ENCODE results near the gene PPP1R9B.

DNA sequence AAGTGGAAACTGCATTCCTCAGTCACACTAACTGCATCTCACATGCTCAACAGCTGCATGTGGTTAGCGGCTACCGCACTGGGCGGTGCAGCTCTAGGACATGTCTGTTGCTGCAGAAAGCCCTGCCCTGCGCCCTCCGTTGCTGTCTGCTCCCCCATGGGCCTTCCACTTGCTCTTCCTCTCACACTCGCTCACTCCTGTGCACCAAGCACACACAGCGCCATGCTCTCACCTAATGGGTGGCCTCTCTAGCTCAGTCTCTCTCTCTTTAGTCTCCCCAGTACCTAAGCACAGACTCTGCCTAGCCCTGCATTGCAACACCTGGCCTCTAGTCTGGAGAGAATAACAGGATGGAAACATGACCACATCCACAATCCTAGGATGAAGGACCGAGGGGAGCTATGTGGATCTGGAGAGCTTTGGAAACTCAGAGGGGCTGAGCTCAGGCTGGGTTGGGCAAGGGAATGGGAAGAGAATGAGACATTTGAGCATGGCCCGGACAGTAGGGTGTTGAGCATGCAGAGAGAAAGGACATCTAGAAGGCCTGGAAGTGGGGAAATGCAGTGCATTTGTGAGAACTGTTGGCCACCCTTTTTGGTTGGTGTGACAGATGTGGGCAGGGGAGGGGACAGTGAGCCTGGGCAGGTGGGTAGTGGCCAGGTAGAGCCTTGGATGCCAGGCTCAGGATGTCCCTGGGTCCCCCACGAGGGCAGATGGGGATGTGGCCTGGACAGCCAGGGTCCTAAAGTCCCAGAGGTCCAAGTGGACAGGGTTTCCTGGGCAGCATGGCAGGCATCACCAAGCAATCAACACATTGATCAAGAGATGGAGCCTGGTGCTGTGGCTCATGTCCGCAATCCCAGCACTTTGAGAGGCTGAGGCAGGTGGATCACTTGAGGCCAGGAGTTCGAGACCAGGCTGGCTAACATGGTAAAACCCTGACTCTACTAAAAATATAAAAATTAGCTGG, 31.4 kb upstream of the PPP1R9B start:
- TF ChIP-seq YY1 (IDR thresholded peaks at IDR 0.05; ENCODE audit: insufficient read depth, insufficient read length) = no peak
- TF ChIP-seq SUZ12 (IDR thresholded peaks at IDR 0.05; ENCODE audit: extremely low read depth, insufficient read depth, insufficient read length) = no peak

Measured in NT2/D1 (cell line).